Activated naive CD8-positive, alpha-beta T cell treated with anti-CD3 and anti-CD28 coated beads, Interleukin-2, amount 10 ng/mL, durations not matched to agents 7 days and 5 days (primary cell): ENCODE data around the gene CDC42BPA. TPM values are rescaled to one million over a fixed set of nuclear protein-coding genes. Genes with fewer than 3 reads are reported as not detected.

ENCODE experiments used
- ATAC-seq: fragments of 150-1000 bp; cut with Tn5 transposase; one replicate; pipeline ENCODE4 v1.10.0; 2021; ENCODE audit warnings: low read depth, moderate library complexity
- POLR2A ChIA-PET: fragments of 350-600 bp; sonication (Branson Sonifier 250); formaldehyde crosslinking; loops from one replicate; lab custom pipeline; 2021; ENCODE audit warnings: antibody characterized with exemption; lab: Charles Lee
- DNase-seq: peaks from one replicate; pipeline ENCODE4 v3.0.0; 2021
- H3K27ac Mint-ChIP-seq: one replicate; pipeline ENCODE4 v1.8.0; 2022; ENCODE audit warnings: mild to moderate bottlenecking, mixed read lengths
- H3K27me3 Mint-ChIP-seq: one replicate; pipeline ENCODE4 v1.8.0; 2022; ENCODE audit warnings: mild to moderate bottlenecking, moderate library complexity, mixed read lengths
- H3K36me3 Mint-ChIP-seq: one replicate; pipeline ENCODE4 v1.8.0; 2021; ENCODE audit warnings: mild to moderate bottlenecking, mixed read lengths
- H3K4me1 Mint-ChIP-seq: one replicate; pipeline ENCODE4 v1.8.0; 2021; ENCODE audit warnings: mixed read lengths
- H3K4me3 Mint-ChIP-seq: one replicate; pipeline ENCODE4 v1.8.0; 2022; ENCODE audit warnings: mild to moderate bottlenecking, moderate library complexity, mixed read lengths
- H3K9me3 Mint-ChIP-seq: one replicate; pipeline ENCODE4 v1.8.0; 2021; ENCODE audit warnings: mixed read lengths
- total RNA-seq, 2 experiments: library from RNA; stranded (reverse); gene quantifications; one replicate each; pipeline ENCODE4 v1.2.3, GENCODE V29; 2021

Gene CDC42BPA
- total RNA-seq, 2 experiments from 2014 or later, result 0.91 to 1.2 TPM

GRCh38 chr1:226943927-226944326 lies 374.4 kb downstream of the CDC42BPA start:
- peaks cover 3% of the 10 kb centered on the region for H3K36me3 Mint-ChIP-seq
- no peak for ATAC-seq
- no peak overlapping the region for H3K4me3 Mint-ChIP-seq
- no peak for DNase-seq
- H3K9me3 Mint-ChIP-seq, result peaks cover 2% of the 10 kb centered on the region
- H3K4me1 Mint-ChIP-seq, result peaks cover 7% of the 10 kb centered on the region
- no peak overlapping the region for H3K27ac Mint-ChIP-seq
- POLR2A ChIA-PET, result no interaction called here
- H3K27me3 Mint-ChIP-seq, result peaks cover 2% of the 10 kb centered on the region

GRCh38 chr1:226943156-226943555 lies 375.1 kb downstream of the CDC42BPA start:
- H3K27me3 Mint-ChIP-seq, result peaks cover 2% of the 10 kb centered on the region
- DNase-seq, result no peak
- ATAC-seq, result no peak
- H3K4me1 Mint-ChIP-seq, result peaks cover 15% of the 10 kb centered on the region
- no peak overlapping the region for H3K4me3 Mint-ChIP-seq
- H3K9me3 Mint-ChIP-seq, result peaks cover under 1% of the 10 kb centered on the region
- peaks cover under 1% of the 10 kb centered on the region for H3K36me3 Mint-ChIP-seq
- POLR2A ChIA-PET, result no interaction called here
- H3K27ac Mint-ChIP-seq, result no peak overlapping the region

GRCh38 chr1:226942392-226942791 lies 375.9 kb downstream of the CDC42BPA start:
- Mint-ChIP-seq H3K9me3 (no peaks in the 10 kb centered on the region), H3K36me3 (no peaks in the 10 kb centered on the region), H3K4me1 (peaks cover 21% of the 10 kb centered on the region), H3K27ac (no peak overlapping the region), H3K27me3 (peaks cover 2% of the 10 kb centered on the region), H3K4me3 (no peak overlapping the region)
- DNase-seq (no peak), ATAC-seq (no peak)
- POLR2A ChIA-PET, result no interaction called here

DNA sequence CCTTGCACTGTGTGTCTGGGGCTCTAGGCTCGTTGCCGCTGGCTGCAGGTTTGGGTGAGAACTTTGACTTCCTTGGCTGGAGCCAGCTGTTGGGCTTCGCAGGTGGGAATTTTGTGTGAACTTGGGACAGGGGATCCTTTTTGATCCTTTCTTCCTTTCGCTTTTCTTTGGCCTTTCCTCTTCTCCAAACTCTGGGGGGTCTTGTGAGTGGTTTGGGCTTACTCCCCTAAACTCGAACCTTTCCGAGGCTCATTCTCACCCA lies 377.6 kb downstream of the CDC42BPA start:
- peaks cover 3% of the 10 kb centered on the region for H3K9me3 Mint-ChIP-seq
- peaks cover 5% of the 10 kb centered on the region for H3K36me3 Mint-ChIP-seq
- H3K27me3 Mint-ChIP-seq, result peaks cover 2% of the 10 kb centered on the region
- DNase-seq (no peak), ATAC-seq (no peak)
- H3K4me3 Mint-ChIP-seq, result peak overlapping the region; percentile 86
- peak overlapping the region; percentile 96 for H3K27ac Mint-ChIP-seq
- POLR2A ChIA-PET, result interaction anchor here (1.1 to 3.9 kb wide), 4 partner anchors 8 to 111 kb away, joined by 3 to 69 read pairs (median 4); partner anchors contain the start of gene PSEN2
- H3K4me1 Mint-ChIP-seq, result peaks cover 23% of the 10 kb centered on the region

- POLR2A ChIA-PET, result interaction anchor here (1.1 to 3.9 kb wide), 4 partner anchors 9 to 110 kb away, joined by 3 to 69 read pairs (median 4); partner anchors contain the start of gene PSEN2
- Mint-ChIP-seq H3K4me3 (peak within 1 kb of the TSS; percentile 86), H3K4me1 (peaks cover 23% of the 10 kb centered on the region)
Observed at GRCh38 chr1:226940029-226940805, 378.1 kb downstream of the CDC42BPA start, which contains the start of gene COQ8A. Gene COQ8A, plus strand, starts transcription at chr1:226940294. Its CDS starts 21,092 bp downstream, at chr1:226961386.

More at GRCh38 chr1:226940029-226940805, 378.1 kb downstream of the CDC42BPA start, which contains the start of gene COQ8A:
- Mint-ChIP-seq H3K9me3 (peaks cover 8% of the 10 kb centered on the region), H3K27ac (peak within 1 kb of the TSS; percentile 96), H3K36me3 (peaks cover 9% of the 10 kb centered on the region), H3K27me3 (peaks cover 2% of the 10 kb centered on the region)
- DNase-seq (peak; percentile 99), ATAC-seq (peak; percentile 97)

Other genes starting within 250 kb of the CDC42BPA start
- gene ZNF678, start 245.1 kb upstream of the CDC42BPA start, total RNA-seq, result 1 to 10 TPM; 6.9 to 7.3 TPM